H9 (cell line): ENCODE data around the gene PROCA1. TPM values are rescaled to one million over a fixed set of nuclear protein-coding genes. Genes with fewer than 3 reads are reported as not detected.

Experiments
- DNase-seq: peaks from one replicate; pipeline ENCODE4 v3.0.0-alpha.2; 2017
- H2AFZ ChIP-seq: one replicate; pipeline ENCODE4 v1.6.1; 2013; ENCODE audit warnings: mild to moderate bottlenecking, low read length, control low read depth, moderate library complexity
- H2AK5ac ChIP-seq: 2 replicates; pipeline ENCODE4 v1.6.1; 2013; ENCODE audit warnings: low read length, control low read depth, mixed read lengths; ENCODE audit not compliant: insufficient read length
- H2BK120ac ChIP-seq: one replicate; pipeline ENCODE4 v1.6.1; 2013; ENCODE audit warnings: low read depth, mild to moderate bottlenecking, low read length, control low read depth, inconsistent platforms; ENCODE audit not compliant: poor library complexity, severe bottlenecking
- H2BK12ac ChIP-seq: 2 replicates; pipeline ENCODE4 v1.6.1; 2013; ENCODE audit warnings: low read length, control low read depth, mixed read lengths, low read depth; ENCODE audit not compliant: insufficient read length
- H2BK15ac ChIP-seq: 2 replicates; pipeline ENCODE4 v1.6.1; 2013; ENCODE audit warnings: low read depth, low read length, control low read depth
- H2BK20ac ChIP-seq: one replicate; pipeline ENCODE4 v1.6.1; 2013; ENCODE audit warnings: low read depth, mild to moderate bottlenecking, low read length, control low read depth, inconsistent platforms; ENCODE audit not compliant: poor library complexity, severe bottlenecking
- H2BK5ac ChIP-seq: 2 replicates; pipeline ENCODE4 v1.6.1; 2013; ENCODE audit warnings: low read length, control low read depth, mixed read lengths; ENCODE audit not compliant: insufficient read length
- H3K14ac ChIP-seq: 2 replicates; pipeline ENCODE4 v1.6.1; 2013; ENCODE audit warnings: low read length, control low read depth; ENCODE audit not compliant: insufficient read depth
- H3K18ac ChIP-seq: 2 replicates; pipeline ENCODE4 v1.6.1; 2013; ENCODE audit warnings: low read depth, mild to moderate bottlenecking, mixed read lengths, low read length, control low read depth; ENCODE audit not compliant: insufficient read length
- H3K23ac ChIP-seq: 2 replicates; pipeline ENCODE4 v1.6.1; 2013; ENCODE audit warnings: low read length, control low read depth, mixed read lengths, low read depth; ENCODE audit not compliant: insufficient read length
- H3K23me2 ChIP-seq: 2 replicates; pipeline ENCODE4 v1.6.1; 2013; ENCODE audit warnings: low read depth, mild to moderate bottlenecking, mixed read lengths, low read length, control low read depth; ENCODE audit not compliant: insufficient read length, poor library complexity, severe bottlenecking
- H3K27ac ChIP-seq: 2 replicates; pipeline ENCODE4 v1.5.1; 2013; ENCODE audit warnings: low read length, control low read depth, mixed read lengths, low read depth; ENCODE audit not compliant: insufficient read length
- H3K27me3 ChIP-seq: 2 replicates; pipeline ENCODE4 v1.6.1; 2013; ENCODE audit warnings: low read length, control low read depth, inconsistent platforms; ENCODE audit not compliant: insufficient read depth
- H3K4ac ChIP-seq: 2 replicates; pipeline ENCODE4 v1.6.1; 2013; ENCODE audit warnings: low read depth, mild to moderate bottlenecking, control low read depth, inconsistent platforms, low read length, moderate library complexity
- H3K4me1 ChIP-seq: 2 replicates; pipeline ENCODE4 v1.6.1; 2013; ENCODE audit warnings: low read length, control low read depth, inconsistent platforms; ENCODE audit not compliant: insufficient read depth
- H3K4me2 ChIP-seq: 2 replicates; pipeline ENCODE4 v1.6.1; 2013; ENCODE audit warnings: low read length, control low read depth, mixed read lengths; ENCODE audit not compliant: insufficient read length, insufficient read depth
- H3K56ac ChIP-seq: 2 replicates; pipeline ENCODE4 v1.6.1; 2013; ENCODE audit warnings: low read depth, mild to moderate bottlenecking, mixed read lengths, low read length, control low read depth; ENCODE audit not compliant: insufficient read length
- H3K79me1 ChIP-seq: 2 replicates; pipeline ENCODE4 v1.6.1; 2013; ENCODE audit warnings: low read depth, mild to moderate bottlenecking, moderate library complexity, low read length, control low read depth, inconsistent platforms; ENCODE audit not compliant: insufficient read depth, poor library complexity, severe bottlenecking
- H3K79me2 ChIP-seq: 2 replicates; pipeline ENCODE4 v1.6.1; 2013; ENCODE audit warnings: low read length, control low read depth, inconsistent platforms; ENCODE audit not compliant: insufficient read depth
- H3K9ac ChIP-seq: 2 replicates; pipeline ENCODE4 v1.6.1; 2013; ENCODE audit warnings: low read length, control low read depth, mixed read lengths; ENCODE audit not compliant: insufficient read length; ENCODE audit errors: extremely low read depth
- H3K9me3 ChIP-seq: one replicate; pipeline ENCODE4 v1.6.1; 2013; ENCODE audit warnings: low read depth, low read length, inconsistent platforms; ENCODE audit not compliant: control insufficient read depth
- H3T11ph ChIP-seq: one replicate; pipeline ENCODE4 v1.6.1; 2013; ENCODE audit warnings: mild to moderate bottlenecking, low read length, control low read depth, inconsistent platforms
- H4K20me1 ChIP-seq: one replicate; pipeline ENCODE4 v1.6.1; 2013; ENCODE audit not compliant: control insufficient read depth, insufficient read length, insufficient read depth
- H4K5ac ChIP-seq: 2 replicates; pipeline ENCODE4 v1.6.1; 2013; ENCODE audit warnings: low read depth, mild to moderate bottlenecking, mixed read lengths, low read length, control low read depth; ENCODE audit not compliant: insufficient read length
- H4K8ac ChIP-seq: replicated peaks from 2 replicates; pipeline ENCODE4 v1.6.1; 2013; ENCODE audit warnings: low read length, control low read depth, mixed read lengths, low read depth; ENCODE audit not compliant: insufficient read length
- H4K91ac ChIP-seq: 2 replicates; pipeline ENCODE4 v1.6.1; 2013; ENCODE audit warnings: low read depth, mild to moderate bottlenecking, moderate library complexity, mixed read lengths, low read length, control low read depth; ENCODE audit not compliant: insufficient read length
- H3K27ac Mint-ChIP-seq, 3 experiments: 2 replicates in 2 of 3; 3 replicates in 1 of 3; pipeline ENCODE4 v1.8.0; 2020 to 2021; ENCODE audit warnings: mixed read lengths in 3 of 3, mild to moderate bottlenecking in 1 of 3, moderate library complexity in 1 of 3
- H3K27me3 Mint-ChIP-seq: 2 replicates; pipeline ENCODE4 v1.8.0; 2021; ENCODE audit warnings: low read depth, mild to moderate bottlenecking, moderate library complexity, mixed read lengths
- H3K36me3 Mint-ChIP-seq, 3 experiments: 2 replicates in 2 of 3; 3 replicates in 1 of 3; pipeline ENCODE4 v1.8.0; 2020 to 2021; ENCODE audit warnings: low read depth in 3 of 3, mixed read lengths in 3 of 3; ENCODE audit not compliant: insufficient read depth in 1 of 3
- H3K4me1 Mint-ChIP-seq, 2 experiments: 2 replicates each; pipeline ENCODE4 v1.8.0; 2020; ENCODE audit warnings: mixed read lengths in 2 of 2
- H3K4me3 Mint-ChIP-seq, 2 experiments: 2 replicates in 1 of 2; 3 replicates in 1 of 2; pipeline ENCODE4 v1.8.0; 2020 to 2021; ENCODE audit warnings: mild to moderate bottlenecking in 2 of 2, mixed read lengths in 2 of 2, moderate library complexity in 1 of 2
- H3K9me3 Mint-ChIP-seq, 2 experiments: 2 replicates in 1 of 2; 3 replicates in 1 of 2; pipeline ENCODE4 v1.8.0; 2020; ENCODE audit warnings: mild to moderate bottlenecking in 2 of 2, mixed read lengths in 2 of 2, moderate library complexity in 1 of 2
- CTCF ChIP-seq: fragments of 200-600 bp; sonication (generic); conservative IDR thresholded peaks from 3 replicates; pipeline ENCODE4 v1.8.0; 2021; ENCODE audit warnings: antibody characterized with exemption, mild to moderate bottlenecking
- WGBS: extraction: QIAGEN DNeasy Blood & Tissue Kit; methylation state at CpG from one replicate; pipeline ENCODE4 v1.1.7; 2013; ENCODE audit warnings: missing lambda C conversion rate, low lambda C conversion rate, mixed read lengths; ENCODE audit not compliant: insufficient read length; ENCODE audit errors: extremely low coverage; 5-methylcytosine and 5-hydroxymethylcytosine counted together
- total RNA-seq: library from RNA; stranded (reverse); gene quantifications from 2 replicates; pipeline ENCODE4 v1.2.1, GENCODE V29; 2021

The PROCA1 gene
- total RNA-seq, 1 experiment from 2014 or later, result 15.0 TPM

DNA sequence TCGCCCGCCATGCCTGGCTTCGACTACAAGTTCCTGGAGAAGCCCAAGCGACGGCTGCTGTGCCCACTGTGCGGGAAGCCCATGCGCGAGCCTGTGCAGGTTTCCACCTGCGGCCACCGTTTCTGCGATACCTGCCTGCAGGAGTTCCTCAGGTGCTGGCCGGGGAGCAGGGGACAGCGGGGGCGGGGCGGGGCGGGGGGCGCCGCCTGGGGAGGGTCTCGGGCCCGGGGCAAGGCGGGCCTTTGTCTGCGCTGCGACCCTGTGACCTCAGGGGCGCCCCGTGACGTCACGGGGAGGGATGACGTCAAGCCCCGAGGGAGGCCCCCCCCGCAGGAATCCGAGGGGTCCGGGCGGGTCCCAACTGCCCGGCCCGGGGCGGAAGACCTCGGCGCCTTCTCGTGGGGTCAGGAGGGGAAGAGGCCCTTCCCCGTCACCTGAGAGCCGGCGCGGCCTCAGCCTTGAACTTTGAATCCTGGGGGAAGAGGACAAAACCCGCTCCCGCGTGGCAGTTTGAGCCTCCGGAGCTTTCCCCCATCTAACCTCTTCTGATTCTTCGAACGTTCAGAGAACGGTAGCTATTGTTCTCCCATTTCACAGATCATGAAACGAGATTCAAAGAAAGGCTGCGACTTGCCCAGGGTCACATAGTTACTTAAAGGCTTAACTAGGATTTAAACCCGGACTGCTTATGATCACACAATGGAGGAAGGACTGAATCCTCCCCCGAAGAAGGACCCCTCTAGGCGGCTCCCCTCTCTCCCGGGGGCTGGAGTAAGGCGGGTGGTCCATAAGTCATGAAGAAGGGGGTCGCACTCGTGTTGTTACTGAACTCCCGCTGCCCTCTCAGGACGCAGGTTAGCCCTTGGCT is 32.6 kb upstream of the PROCA1 start:
- H3K9me3 Mint-ChIP-seq, result no peaks in the 10 kb centered on the region

More for the DNA sequence above, 32.6 kb upstream of the PROCA1 start:
- Histone ChIP-seq H2AK5ac (no peak overlapping the region), H3K79me1 (no peaks in the 10 kb centered on the region), H3K18ac (peak overlapping the region; percentile 98), H3K56ac (no peak overlapping the region), H2BK120ac (peak overlapping the region; percentile 93), H2AFZ (no peak overlapping the region), H3K79me2 (peaks cover 16% of the 10 kb centered on the region; the same call in 1 of the 2 replicates), H3K9me3 (no peaks in the 10 kb centered on the region), H3K4me1 (peaks cover 5% of the 10 kb centered on the region; the same call in 1 of the 2 replicates), H3K27ac (peak overlapping the region; percentile 61), H3K14ac (peak overlapping the region; percentile 100), H3K27me3 (no peaks in the 10 kb centered on the region), H2BK5ac (peak overlapping the region; percentile 45), H2BK20ac (no peak overlapping the region), H3K23me2 (peaks cover 15% of the 10 kb centered on the region), H4K5ac (peak overlapping the region; percentile 24), H3K23ac (no peak overlapping the region), H4K8ac (peak overlapping the region; percentile 20), H3K4ac (peak overlapping the region; percentile 39), H2BK15ac (peak overlapping the region; percentile 62), H3K4me2 (peak overlapping the region; percentile 84), H3K9ac (peak overlapping the region; percentile 95), H3T11ph (peak overlapping the region; percentile 92), H4K20me1 (no peaks in the 10 kb centered on the region), H4K91ac (peak overlapping the region; percentile 82), H2BK12ac (peak overlapping the region; percentile 15)
- no peaks in the 10 kb centered on the region; the same call in none of the 2 replicates for H3K27me3 Mint-ChIP-seq
- no peak for TF ChIP-seq CTCF
- H3K27ac Mint-ChIP-seq, result peak overlapping the region; percentile 95 to 98 (median 97)
- peak; percentile 87 for DNase-seq
- peaks cover 12 to 30% of the 10 kb centered on the region in 2 experiments for H3K4me1 Mint-ChIP-seq
- no CpG with 5 or more reads among the region's 61 CpGs for WGBS
- H3K36me3 Mint-ChIP-seq, result peaks cover 31 to 59% (median 37%) of the 10 kb centered on the region in 3 experiments; a peak in 6 of 7 replicates
- H3K4me3 Mint-ChIP-seq, result peak overlapping the region; percentile 87 to 93
